Measurements from ENCODE around the gene MAVS. TPM values are rescaled to one million over a fixed set of nuclear protein-coding genes. Genes with fewer than 3 reads are reported as not detected.

Gene MAVS
- total RNA-seq (2014; rRNA removed; shearing (Covaris generic)) = 21.0 and 21.7 TPM in 2 replicates

GRCh38 chr20:3846740-3847428 is at the start of gene MAVS:
Gene MAVS (plus strand): TSS chr20:3846834. CDS start chr20:3854625, 7,791 bp downstream.

DNA sequence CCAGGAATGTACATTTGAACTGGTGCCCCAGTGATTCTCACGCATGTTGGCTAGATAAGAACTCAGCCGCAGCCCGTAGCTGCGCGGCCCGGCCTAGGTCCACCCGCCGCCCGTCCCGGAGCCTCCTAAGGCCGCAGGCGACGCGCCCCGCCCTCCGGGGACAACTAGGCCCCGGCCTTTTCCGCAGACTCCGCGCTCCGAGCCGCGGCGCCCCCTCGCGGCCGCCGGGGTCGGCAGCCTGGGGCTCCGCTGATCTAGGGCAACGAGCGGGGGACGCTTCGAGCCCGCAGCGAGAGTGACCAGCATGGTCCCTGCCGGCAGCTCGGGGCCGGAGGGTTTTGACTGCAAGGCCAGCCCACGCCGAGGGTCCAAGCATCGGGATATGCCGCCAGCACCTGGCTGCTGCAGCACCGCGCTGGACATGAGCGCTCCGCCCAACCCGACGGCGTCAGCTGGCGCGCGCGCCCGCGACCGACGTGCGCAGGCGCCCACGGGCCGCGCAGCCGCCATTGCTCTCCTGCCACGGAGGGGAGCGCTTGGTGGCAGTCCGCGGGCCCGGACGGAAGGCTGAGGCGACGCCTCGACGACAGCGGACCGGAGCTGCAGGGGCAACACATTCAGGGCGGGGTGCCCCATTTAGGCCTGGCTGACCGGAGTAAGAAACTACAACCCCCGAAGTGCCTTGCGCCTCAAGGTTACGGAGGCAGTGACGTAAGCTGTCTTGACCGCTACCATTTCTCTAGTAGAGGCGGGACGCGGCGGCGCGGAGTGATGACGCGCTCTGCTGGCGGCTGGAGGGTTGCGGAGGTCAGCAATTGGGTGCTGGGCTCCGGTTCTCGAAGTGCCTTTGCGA is 26.4 kb upstream of the MAVS start, which contains the start of gene AP5S1:
TSS of gene AP5S1 (plus strand) at position 500 of the 853 bp plus-strand sequence. CDS start 1,571 bp downstream, outside the sequence.

GRCh38 chr20:3888622-3889488 is 42.2 kb downstream of the MAVS start, which contains the start of gene PANK2:
Gene PANK2 (plus strand): TSS chr20:3889387.

Small RNA genes within 50 kb of the gene (small RNA-seq; reads per million reads assigned to genes)
- 0.33 reads per million for gene MIR103A2

Other genes starting within 250 kb of the MAVS start
- not detected in 2 replicates for gene GFRA4, start 183.4 kb upstream of the MAVS start, total RNA-seq (2014; rRNA removed; shearing (Covaris generic))
- gene ADAM33, start 164.8 kb upstream of the MAVS start, total RNA-seq (2014; rRNA removed; shearing (Covaris generic)) = not detected in 2 replicates
- not detected in 2 replicates for gene SIGLEC1, start 134.2 kb upstream of the MAVS start, total RNA-seq (2014; rRNA removed; shearing (Covaris generic))
- gene HSPA12B, start 114.1 kb upstream of the MAVS start, total RNA-seq (2014; rRNA removed; shearing (Covaris generic)) = not detected in 2 replicates
- gene ADISSP, start 79.1 kb upstream of the MAVS start, total RNA-seq (2014; rRNA removed; shearing (Covaris generic)) = 50.1 and 55.5 TPM in 2 replicates
- gene SPEF1, start 65.4 kb upstream of the MAVS start, total RNA-seq (2014; rRNA removed; shearing (Covaris generic)) = 1.0 and 1.2 TPM in 2 replicates
- 115 and 125 TPM in 2 replicates for gene CENPB, start 60.1 kb upstream of the MAVS start, total RNA-seq (2014; rRNA removed; shearing (Covaris generic))
- 94.8 and 107 TPM in 2 replicates for gene CDC25B, start 50.5 kb upstream of the MAVS start, total RNA-seq (2014; rRNA removed; shearing (Covaris generic))
- 19.5 and 26.4 TPM in 2 replicates for gene AP5S1, start 26.3 kb upstream of the MAVS start, total RNA-seq (2014; rRNA removed; shearing (Covaris generic))
- gene PANK2, start 42.6 kb downstream of the MAVS start, total RNA-seq (2014; rRNA removed; shearing (Covaris generic)) = 55.6 and 61.8 TPM in 2 replicates
- 5.1 and 5.4 TPM in 2 replicates for gene RNF24, start 168.7 kb downstream of the MAVS start, total RNA-seq (2014; rRNA removed; shearing (Covaris generic))

Measured in A375 (cell line).